GM12878 (cell line): Measurements from ENCODE around the gene METTL16. TPM values are rescaled to one million over a fixed set of nuclear protein-coding genes. Genes with fewer than 3 reads are reported as not detected.

Source experiments
- BCL3 ChIP-seq: IDR thresholded peaks from 2 replicates; pipeline ENCODE4 v1.6.1; 2011; ENCODE audit warnings: borderline replicate concordance, low read depth, mild to moderate bottlenecking, moderate library complexity, low read length; ENCODE audit not compliant: insufficient read depth, poor library complexity, severe bottlenecking
- BRCA1 ChIP-seq: IDR thresholded peaks from 2 replicates; pipeline ENCODE4 v1.6.1; 2011; ENCODE audit warnings: low read depth, low read length, improper control_type of control experiment
- CREB1 ChIP-seq: IDR thresholded peaks from 2 replicates; pipeline ENCODE4 v1.6.1; 2012; ENCODE audit warnings: low read depth, mild to moderate bottlenecking, inconsistent platforms
- CREM ChIP-seq: IDR thresholded peaks from 2 replicates; pipeline ENCODE4 v1.6.1; 2014; ENCODE audit warnings: antibody characterized with exemption, low read depth
- DPF2 ChIP-seq: fragments of 450-650 bp; IDR thresholded peaks from 2 replicates; pipeline ENCODE4 v1.6.1; 2017; ENCODE audit warnings: mild to moderate bottlenecking
- ETV6 ChIP-seq, 2 experiments: fragments of 450-650 bp in 1 of 2; IDR thresholded peaks in 1 of 2; conservative IDR thresholded peaks in 1 of 2; 2 replicates each; pipeline ENCODE4 v1.6.1; 2014; ENCODE audit warnings: antibody characterized with exemption in 1 of 2, borderline replicate concordance in 1 of 2, low read depth in 1 of 2, mild to moderate bottlenecking in 1 of 2, moderate library complexity in 1 of 2
- GABPA ChIP-seq: IDR thresholded peaks from 2 replicates; pipeline ENCODE4 v1.6.1; 2014; ENCODE audit warnings: antibody characterized with exemption, low read depth, mild to moderate bottlenecking, inconsistent platforms
- KLF5 ChIP-seq: fragments of 450-650 bp; IDR thresholded peaks from 2 replicates; pipeline ENCODE4 v1.6.1; 2014; ENCODE audit warnings: mild to moderate bottlenecking; ENCODE audit not compliant: partially characterized antibody
- LARP7 ChIP-seq: fragments of 450-650 bp; IDR thresholded peaks from 2 replicates; pipeline ENCODE4 v1.6.1; 2017; ENCODE audit warnings: mild to moderate bottlenecking
- NKRF ChIP-seq: fragments of 450-650 bp; conservative IDR thresholded peaks from 2 replicates; pipeline ENCODE4 v1.6.1; 2017; ENCODE audit warnings: mild to moderate bottlenecking, moderate library complexity
- PAX5 ChIP-seq: IDR thresholded peaks from 2 replicates; pipeline ENCODE4 v1.6.1; 2011; ENCODE audit warnings: low read depth, low read length, borderline replicate concordance
- POLR2AphosphoS2 ChIP-seq: IDR thresholded peaks from 2 replicates; pipeline ENCODE4 v1.6.1; 2011; ENCODE audit warnings: low read depth, mild to moderate bottlenecking, low read length, improper control_type of control experiment, moderate library complexity
- PRDM15 ChIP-seq: fragments of 450-650 bp; formaldehyde crosslinking; IDR thresholded peaks from 2 replicates; pipeline ENCODE4 v1.4.0; 2020; ENCODE audit warnings: mild to moderate bottlenecking, moderate library complexity
- RBBP5 ChIP-seq: fragments of 200-600 bp; sonication (generic); conservative IDR thresholded peaks from 2 replicates; pipeline ENCODE4 v1.6.1; 2016
- SMAD5 ChIP-seq: IDR thresholded peaks from 2 replicates; pipeline ENCODE4 v1.6.1; 2016; ENCODE audit warnings: antibody characterized with exemption, low read depth
- STAT1 ChIP-seq: fragments of 450-650 bp; conservative IDR thresholded peaks from 2 replicates; pipeline ENCODE4 v1.6.1; 2014; ENCODE audit warnings: antibody characterized with exemption, mild to moderate bottlenecking
- SUPT20H ChIP-seq: IDR thresholded peaks from 2 replicates; pipeline ENCODE4 v1.6.1; 2011; ENCODE audit warnings: low read depth, mild to moderate bottlenecking, low read length, moderate library complexity, borderline replicate concordance; ENCODE audit not compliant: control insufficient read depth
- TAF1 ChIP-seq: IDR thresholded peaks from 2 replicates; pipeline ENCODE4 v1.6.1; 2011; ENCODE audit warnings: mild to moderate bottlenecking, low read depth, low read length, borderline replicate concordance
- ZBTB11 ChIP-seq: fragments of 450-650 bp; formaldehyde crosslinking; IDR thresholded peaks from 2 replicates; pipeline ENCODE4 v1.5.0; 2022; ENCODE audit warnings: mild to moderate bottlenecking, missing genetic modification characterization
- polyA plus RNA-seq, 11 experiments: library from polyadenylated mRNA; depleted of rRNA in 4 of 11; unstranded in 6 of 11; stranded (reverse) in 5 of 11; fragments of >200 nt; fragmentation: Nextera tagmentation in 4 of 11; fragmentation: Illumina TruSeq in 1 of 11; extraction: Ambion mirVana in 4 of 11; extraction: Trizol in 1 of 11; gene quantifications; 1 replicate in 1 of 11; 2 replicates in 10 of 11; pipeline versions ENCODE4 v1.2.1 to v1.2.3, GENCODE V29; 2011 to 2016; ENCODE audit warnings: inconsistent platforms in 2 of 11, missing spikeins in 2 of 11, low read depth in 1 of 11
- total RNA-seq, 4 experiments: library from RNA; depleted of rRNA in 3 of 4; stranded (reverse); fragments of >200 nt in 3 of 4; fragmentation: Illumina TruSeq in 1 of 4; extraction: Trizol in 1 of 4; gene quantifications; 2 replicates each; pipeline versions ENCODE4 v1.2.1 to v1.2.3, GENCODE V29; 2013 to 2021

METTL16 gene
- total and polyA plus RNA-seq, 10 of the 15 experiments (the other 5 are each of a cell fraction or from before 2014, with no cell fraction given) = 15.6 to 34.3 (median 23.7) TPM

- no peak for TF ChIP-seq PRDM15 (CRISPR knock-in tag)
- no peak for TF ChIP-seq LARP7
- no peak for TF ChIP-seq STAT1
- no peak for TF ChIP-seq CREB1
- no peak for TF ChIP-seq ZBTB11 (CRISPR knock-in tag)
- TF ChIP-seq GABPA = no peak
- no peak for TF ChIP-seq DPF2
- no peak for TF ChIP-seq KLF5
- TF ChIP-seq SUPT20H = no peak
- TF ChIP-seq BCL3 = no peak
- TF ChIP-seq TAF1 = no peak
- no peak for TF ChIP-seq POLR2AphosphoS2
- no peak for TF ChIP-seq PAX5
- TF ChIP-seq CREM = no peak
- no peak for TF ChIP-seq SMAD5
- no peak for TF ChIP-seq ETV6 (conservative IDR thresholded peaks at IDR 0.05 in 1 of 2, IDR thresholded peaks at IDR 0.05 in 1 of 2; ENCODE audit: borderline replicate concordance in 1 of 2, low read depth in 1 of 2)
- TF ChIP-seq NKRF = no peak
- no peak for TF ChIP-seq RBBP5
- no peak for TF ChIP-seq BRCA1
Measured at GRCh38 chr17:2416010-2416734, 95.5 kb downstream of the METTL16 start (continued).
